ENCODE measurements around the gene EXD3.

GRCh38 chr9:137389428-137389746 is 33.6 kb downstream of the EXD3 start:
- TF ChIP-seq CTCF (IDR thresholded peaks at IDR 0.05) (no peak), POLR2A (IDR thresholded peaks at IDR 0.05) (no peak), POLR2AphosphoS5 (IDR thresholded peaks at IDR 0.05) (no peak), EP300 (IDR thresholded peaks at IDR 0.05) (no peak)

Data from stomach (tissue), 4 donors.